Inflammatory macrophage (primary cell): ENCODE data around the gene RABIF.
A peak's percentile ranks its signal among the peaks of the same experiment; 100 is the strongest.
"Not testable (repeated sequence)": the region's sequence is repeated elsewhere in the genome, so short reads cannot be mapped to it uniquely, and the experiment has no call there.

Experiments
- DNase-seq, 2 donors: peaks; one replicate each; pipeline ENCODE4 v3.0.0-alpha.2; 2020 to 2022
- total RNA-seq, 18 experiments: gene quantifications; one replicate each; lab custom pipeline; 2026; ENCODE audit warnings: mixed read lengths in 6 of 18, inconsistent platforms in 2 of 18; lab: John Stamatoyannopoulos, UW

Gene RABIF
- total RNA-seq, result 12.5 to 20.2 (median 16.4) reads per million in 18 experiments

DNA sequence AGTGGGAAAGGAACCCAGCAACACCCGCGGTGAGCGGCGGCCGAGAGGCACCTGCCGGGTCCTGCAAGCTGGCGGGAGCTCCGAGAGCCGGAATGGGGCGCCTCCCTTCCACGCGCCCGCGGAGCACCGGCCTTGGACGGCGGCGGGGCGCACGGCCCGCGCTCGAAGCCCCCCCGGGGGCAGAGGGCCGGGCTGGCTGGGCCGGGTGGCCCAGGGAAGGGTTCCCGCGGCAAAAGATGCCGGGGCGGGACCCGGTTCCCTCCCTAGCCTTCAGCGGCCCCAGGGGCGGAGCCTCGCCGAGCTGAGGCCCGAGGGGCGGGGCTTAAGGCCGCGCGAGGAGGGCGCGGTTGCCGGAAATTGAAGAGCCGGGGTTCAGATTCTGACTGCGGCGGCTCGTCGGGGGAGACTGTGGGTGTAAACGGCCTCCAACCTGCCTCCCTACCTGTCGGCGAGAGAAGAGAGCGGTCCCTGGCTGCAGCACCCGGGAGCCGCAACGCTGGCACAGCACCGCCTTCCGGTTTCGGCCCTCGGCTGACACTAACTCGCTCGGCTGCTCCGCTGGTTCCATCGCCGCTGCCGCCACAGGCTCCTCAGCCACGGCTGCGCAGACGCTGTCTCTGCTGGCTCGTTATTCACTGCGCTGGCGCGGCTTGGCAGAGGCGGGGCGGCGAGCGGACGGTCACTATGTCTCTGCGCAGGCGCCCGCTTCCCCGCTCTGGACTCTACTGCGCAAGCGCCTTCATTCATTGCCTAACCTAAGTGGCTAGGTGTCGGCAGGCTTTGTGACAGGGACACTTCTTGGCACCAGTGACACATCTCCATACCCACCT, at the start of gene RABIF:
Gene RABIF, minus strand, starts transcription at position 619 of the 830 bp plus-strand sequence. Its CDS starts 51 bp downstream, at position 568.
- DNase-seq, result peak; percentile 97 to 98

DNA sequence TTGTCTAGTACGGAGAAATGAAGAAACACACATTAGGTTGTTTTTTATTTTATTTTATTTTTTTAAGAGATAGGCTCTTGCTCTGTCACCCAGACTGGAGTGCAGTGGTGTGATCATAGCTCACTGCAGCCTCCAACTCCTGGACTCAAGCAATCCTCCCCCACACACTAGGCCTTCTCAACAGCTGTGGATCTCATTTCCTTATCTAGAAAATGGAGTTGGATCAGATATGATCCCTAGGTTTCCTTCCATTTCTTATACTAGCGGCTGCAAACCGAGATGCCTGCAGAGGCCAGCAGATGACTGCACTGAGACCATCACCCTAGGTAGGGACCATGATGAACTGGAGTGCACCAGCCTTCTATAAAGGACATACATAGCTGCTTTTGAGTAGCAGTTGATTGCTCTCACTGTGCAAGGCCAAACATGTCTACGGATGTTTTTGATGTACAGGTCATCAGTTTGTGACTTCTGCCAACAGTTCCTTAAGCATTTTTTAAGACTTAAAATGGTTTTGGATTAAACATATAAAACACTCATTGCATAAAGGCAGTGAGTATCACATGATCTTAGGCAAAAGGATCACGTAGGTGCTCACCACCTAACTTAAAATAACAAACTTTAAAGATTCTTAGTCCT, 49.5 kb upstream of the RABIF start:
- DNase-seq, result no peak

- DNase-seq, result not testable (repeated sequence)
Measured at GRCh38 chr1:202936409-202936808, 47.5 kb upstream of the RABIF start.

- DNase-seq, result no peak
Measured at GRCh38 chr1:202935844-202936243, 46.9 kb upstream of the RABIF start.

DNA sequence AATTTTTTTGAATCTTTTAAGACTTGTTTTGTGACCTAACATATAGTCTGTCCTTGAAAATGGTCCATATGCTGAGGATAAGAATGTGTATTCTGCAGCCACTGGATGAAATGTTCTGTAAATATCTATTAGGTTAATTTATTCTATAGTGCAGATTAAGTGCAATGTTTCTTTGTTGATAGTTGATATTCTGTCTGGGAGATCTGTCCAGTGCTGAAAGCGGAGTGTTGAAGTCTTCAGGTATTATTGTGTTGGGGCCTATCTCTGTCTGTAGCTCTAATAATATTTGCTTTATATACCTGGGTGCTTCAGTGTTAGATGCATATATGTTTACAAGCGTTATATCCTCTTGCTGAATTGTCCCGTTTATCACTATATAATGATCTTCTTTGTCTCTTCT, 45.8 kb upstream of the RABIF start:
- DNase-seq, result no peak

DNA sequence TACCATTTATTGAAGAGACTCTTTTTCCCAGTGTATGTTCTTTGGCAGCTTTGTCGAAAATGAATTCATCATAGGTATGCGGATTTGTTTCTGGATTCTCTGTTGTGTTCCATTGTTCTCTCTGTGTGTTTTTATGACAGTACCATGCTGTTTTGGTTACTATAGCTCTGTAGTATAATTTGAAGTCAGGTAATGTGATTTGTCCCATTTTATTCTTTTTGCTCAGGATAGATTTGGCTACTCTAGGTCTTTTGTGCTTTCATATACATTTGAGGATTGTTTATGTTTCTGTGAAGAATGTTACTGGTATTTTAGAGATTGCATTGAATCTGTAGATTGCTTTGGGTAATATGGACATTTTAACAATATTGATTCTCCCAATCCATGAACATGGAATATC, 43.5 kb upstream of the RABIF start:
- no peak for DNase-seq

- DNase-seq, result peak; percentile 95 to 96
Measured at GRCh38 chr1:202926581-202927491, 37.9 kb upstream of the RABIF start, which contains the start of gene KLHL12. KLHL12 (minus strand) TSS chr1:202927234; CDS start chr1:202925162, 2,072 bp downstream.

- no peak for DNase-seq
Measured at GRCh38 chr1:202923533-202923932, 34.6 kb upstream of the RABIF start.

GRCh38 chr1:202919615-202920014, 30.7 kb upstream of the RABIF start:
- DNase-seq, result no peak

- DNase-seq, result no peak
Measured at GRCh38 chr1:202915146-202915545, 26.2 kb upstream of the RABIF start.

DNA sequence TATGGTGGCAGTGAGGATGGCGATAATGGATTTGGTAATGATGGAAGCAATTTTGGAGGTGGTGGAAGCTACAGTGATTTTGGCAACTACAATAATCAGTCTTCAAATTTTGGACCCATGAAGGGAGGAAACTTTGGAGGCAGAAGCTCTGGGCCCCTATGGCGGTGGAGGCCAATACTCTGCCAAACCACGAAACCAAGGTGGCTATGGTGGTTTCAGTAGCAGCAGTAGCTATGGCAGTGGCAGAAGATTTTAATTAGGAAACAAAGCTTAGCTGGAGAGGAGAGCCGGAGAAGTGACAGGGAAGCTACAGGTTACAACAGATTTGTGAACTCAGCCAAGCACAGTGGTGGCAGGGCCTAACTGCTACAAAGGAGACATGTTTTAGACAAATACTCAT, 23.5 kb upstream of the RABIF start:
- DNase-seq, result not testable (repeated sequence)

DNA sequence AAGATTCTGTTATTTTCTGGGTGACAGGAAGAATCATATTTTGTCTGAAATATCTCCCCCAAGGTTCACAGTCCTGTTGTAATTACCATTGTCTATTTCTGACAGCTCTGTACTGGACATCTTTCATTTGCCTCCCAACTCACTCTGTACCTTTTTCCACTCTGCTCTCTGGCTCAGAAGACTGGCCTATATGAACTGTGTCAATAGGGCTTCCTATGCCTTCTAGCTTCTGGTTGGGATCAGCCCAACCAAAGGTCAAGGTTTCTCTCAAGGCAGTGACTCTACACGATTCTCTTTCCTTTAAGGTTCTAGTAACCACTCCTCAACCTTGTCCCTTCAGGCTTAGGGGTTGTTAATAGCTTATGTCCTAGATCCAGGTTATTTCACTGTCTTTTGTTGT, 20.5 kb upstream of the RABIF start:
- DNase-seq, result no peak

- no peak for DNase-seq
Measured at GRCh38 chr1:202908998-202909397, 20.0 kb upstream of the RABIF start.

GRCh38 chr1:202905331-202905730, 16.4 kb upstream of the RABIF start:
- DNase-seq, result no peak

DNA sequence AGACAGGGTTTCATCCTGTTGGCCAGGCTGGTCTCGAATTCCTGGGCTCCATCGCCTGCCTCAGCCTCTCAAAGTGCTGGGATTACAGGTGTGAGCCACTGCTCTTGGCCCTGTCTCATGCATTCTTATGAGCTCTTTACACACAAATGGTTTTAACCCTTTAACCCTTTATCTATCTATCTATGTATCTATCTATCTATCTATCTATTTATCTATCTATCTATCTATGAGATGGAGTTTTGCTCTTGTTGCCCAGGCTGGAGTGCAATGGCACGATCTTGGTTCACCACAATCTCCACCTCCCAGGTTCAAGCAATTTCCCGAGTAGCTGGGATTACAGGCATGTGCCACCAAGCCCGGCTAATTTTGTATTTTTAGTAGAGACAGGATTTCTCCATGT, 14.9 kb upstream of the RABIF start:
- DNase-seq, result not testable (repeated sequence)

- no peak for DNase-seq
Measured at GRCh38 chr1:202901555-202901954, 12.6 kb upstream of the RABIF start.

GRCh38 chr1:202892501-202892900, 3.6 kb upstream of the RABIF start:
- DNase-seq, result no peak

DNA sequence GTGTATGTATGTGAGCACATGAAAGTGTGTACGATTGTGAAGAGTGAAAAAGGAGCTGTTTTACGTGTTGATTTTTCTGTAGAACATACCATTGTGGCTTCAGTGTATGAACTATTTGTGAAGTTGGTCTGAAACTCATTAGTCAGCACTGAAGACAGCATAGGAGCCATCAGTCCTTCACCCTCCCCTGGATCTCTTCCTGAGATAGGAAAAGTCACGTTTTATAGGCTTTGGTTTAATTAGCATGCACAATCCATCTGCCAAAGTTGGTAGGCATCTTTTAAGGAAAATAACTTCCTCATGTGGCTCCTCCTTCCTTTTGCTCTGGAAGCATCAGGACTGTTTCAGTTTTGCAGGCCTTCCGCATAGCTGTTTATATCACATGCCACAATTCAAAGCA, 1.4 kb upstream of the RABIF start:
- DNase-seq, result no peak

DNA sequence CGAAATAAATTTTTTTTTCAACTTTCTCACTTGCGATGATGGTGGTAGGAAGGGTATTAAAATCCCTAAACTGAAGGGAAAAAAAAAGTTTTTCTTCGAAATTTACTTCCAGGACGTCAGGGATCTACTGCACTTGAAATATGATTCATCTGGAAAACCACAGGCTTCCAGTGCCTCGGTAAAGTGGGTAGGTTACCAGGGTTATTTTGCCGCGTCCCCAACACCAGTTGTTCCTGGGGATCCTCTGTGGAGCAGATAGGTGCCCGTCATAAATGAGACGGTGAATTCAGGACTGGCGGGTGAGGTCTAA, 773 bp downstream of the RABIF start:
- DNase-seq, result peak in 1 of 2 donors; percentile 8

DNA sequence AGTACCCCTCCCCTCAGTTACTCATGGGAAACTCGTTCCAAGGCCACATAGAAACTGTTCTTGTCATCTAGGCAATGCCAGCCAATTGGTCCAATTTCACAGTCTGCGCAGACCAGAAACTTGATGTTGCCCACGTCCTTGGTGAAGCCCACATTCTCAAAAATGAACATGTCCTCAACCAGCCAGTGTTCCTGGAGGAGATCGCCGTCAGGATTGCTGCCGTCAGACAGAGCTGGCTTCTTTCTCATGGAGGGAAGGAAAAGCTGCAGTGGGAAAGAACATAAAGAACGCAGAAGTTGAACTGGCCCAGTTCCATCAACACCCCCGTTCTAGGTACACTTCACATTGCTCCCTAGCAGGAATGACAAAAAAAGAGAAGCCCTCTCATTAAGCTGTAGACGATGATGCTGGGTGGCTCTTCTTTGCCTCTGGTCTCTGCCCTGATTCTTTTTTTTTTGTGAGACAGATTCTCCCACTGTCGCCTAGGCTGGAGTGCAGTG, 7.9 kb downstream of the RABIF start:
- no peak for DNase-seq

GRCh38 chr1:202880062-202880461, 8.9 kb downstream of the RABIF start:
- DNase-seq, result no peak

DNA sequence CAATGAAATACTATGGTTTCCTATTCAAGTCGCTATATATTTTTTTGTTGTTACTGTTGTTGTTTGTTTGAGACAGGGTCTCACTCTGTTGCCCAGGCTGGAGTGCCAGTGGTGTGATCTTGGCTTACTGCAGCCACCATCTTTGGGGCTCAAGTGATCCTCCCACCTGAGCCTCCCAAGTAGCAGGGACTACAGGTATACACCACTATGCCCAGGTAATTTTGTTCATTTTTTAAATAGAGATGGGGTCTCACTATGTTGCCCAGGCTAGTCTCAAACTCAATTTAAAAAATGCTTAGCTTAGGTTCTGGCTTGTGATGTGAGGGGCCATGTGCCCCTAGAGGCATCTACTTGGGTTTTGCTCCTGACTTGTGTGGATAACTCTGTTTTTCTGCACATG, 9.8 kb downstream of the RABIF start:
- DNase-seq, result no peak

GRCh38 chr1:202873026-202873425, 15.9 kb downstream of the RABIF start:
- DNase-seq, result no peak
